ENCODE results near the gene GJB6. TPM values are rescaled to one million over a fixed set of nuclear protein-coding genes. Genes with fewer than 3 reads are reported as not detected.

The GJB6 gene
- total RNA-seq, 1 experiment from 2014 or later: not detected

- ChIA-PET CTCF (no interaction called here), POLR2A (ENCODE audit: unreplicated experiment) (no interaction called here)
- intact Hi-C loops (cut with micrococcal nuclease; ENCODE audit: unreplicated experiment): no loop called here
These were observed 25.9 kb downstream of the GJB6 start for GRCh38 chr13:20206065-20206697.

GRCh38 chr13:20198781-20199180, 33.3 kb downstream of the GJB6 start:
- H3K36me3 ChIP-seq (ENCODE audit: low read depth): no peaks in the 10 kb centered on the region
- H3K4me1 ChIP-seq (replicated peaks; ENCODE audit: insufficient read depth): no peaks in the 10 kb centered on the region
- H4K20me1 ChIP-seq (ENCODE audit: insufficient read depth): no peaks in the 10 kb centered on the region
- POLR2A ChIA-PET (ENCODE audit: unreplicated experiment): interaction anchor here (0.6 kb wide), 1 partner anchor 292 kb away, joined by 5 read pairs; no protein-coding TSS in a partner anchor
- H3K27me3 ChIP-seq (ENCODE audit: insufficient read depth, low read depth): no peaks in the 10 kb centered on the region
- TF ChIP-seq EZH2 (IDR thresholded peaks at IDR 0.05; ENCODE audit: low read depth): no peak
- TF ChIP-seq, protein P1, sequence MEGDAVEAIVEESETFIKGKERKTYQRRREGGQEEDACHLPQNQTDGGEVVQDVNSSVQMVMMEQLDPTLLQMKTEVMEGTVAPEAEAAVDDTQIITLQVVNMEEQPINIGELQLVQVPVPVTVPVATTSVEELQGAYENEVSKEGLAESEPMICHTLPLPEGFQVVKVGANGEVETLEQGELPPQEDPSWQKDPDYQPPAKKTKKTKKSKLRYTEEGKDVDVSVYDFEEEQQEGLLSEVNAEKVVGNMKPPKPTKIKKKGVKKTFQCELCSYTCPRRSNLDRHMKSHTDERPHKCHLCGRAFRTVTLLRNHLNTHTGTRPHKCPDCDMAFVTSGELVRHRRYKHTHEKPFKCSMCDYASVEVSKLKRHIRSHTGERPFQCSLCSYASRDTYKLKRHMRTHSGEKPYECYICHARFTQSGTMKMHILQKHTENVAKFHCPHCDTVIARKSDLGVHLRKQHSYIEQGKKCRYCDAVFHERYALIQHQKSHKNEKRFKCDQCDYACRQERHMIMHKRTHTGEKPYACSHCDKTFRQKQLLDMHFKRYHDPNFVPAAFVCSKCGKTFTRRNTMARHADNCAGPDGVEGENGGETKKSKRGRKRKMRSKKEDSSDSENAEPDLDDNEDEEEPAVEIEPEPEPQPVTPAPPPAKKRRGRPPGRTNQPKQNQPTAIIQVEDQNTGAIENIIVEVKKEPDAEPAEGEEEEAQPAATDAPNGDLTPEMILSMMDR (conservative IDR thresholded peaks at IDR 0.05): no peak
- BruUV-seq (replicated peaks): no TSS peak
- H3K9me2 ChIP-seq (ENCODE audit: insufficient read depth): no peaks in the 10 kb centered on the region
- H3K27ac ChIP-seq: no peak overlapping the region
- 0 out of 2 replicates have a peak, but pooled peaks cover 7% of the 10 kb centered on the region for H3F3A ChIP-seq (ENCODE audit: insufficient read depth, low read depth)
- CTCF ChIA-PET: no interaction called here
- H3K4me2 ChIP-seq: no peak overlapping the region
- no peak overlapping the region for H2AFZ ChIP-seq
- no peak overlapping the region for H3K4me3 ChIP-seq
- no peak for DNase-seq
- no peaks in the 10 kb centered on the region for H3K79me2 ChIP-seq (ENCODE audit: low read depth)
- intact Hi-C loops (cut with micrococcal nuclease; ENCODE audit: unreplicated experiment): loop anchor here (10.0 kb wide), 1 partner anchor 726 kb away; no protein-coding TSS in a partner anchor
- H3K9me3 ChIP-seq (ENCODE audit: insufficient read depth, low read depth): 0 out of 2 replicates have a peak, but pooled peaks cover 7% of the 10 kb centered on the region

More at GRCh38 chr13:20206065-20206697, 25.9 kb downstream of the GJB6 start:
- H3K27ac ChIP-seq: no peak overlapping the region
- no peaks in the 10 kb centered on the region for H3K9me2 ChIP-seq (ENCODE audit: insufficient read depth)
- no peaks in the 10 kb centered on the region for H3K79me2 ChIP-seq (ENCODE audit: low read depth)
- DNase-seq: no peak
- no peaks in the 10 kb centered on the region for H3K27me3 ChIP-seq (ENCODE audit: insufficient read depth, low read depth)
- TF ChIP-seq EZH2 (IDR thresholded peaks at IDR 0.05; ENCODE audit: low read depth): no peak
- TF ChIP-seq, protein P1 (conservative IDR thresholded peaks at IDR 0.05): no peak
- no peak overlapping the region for H2AFZ ChIP-seq
- no TSS peak for BruUV-seq (replicated peaks)
- no peaks in the 10 kb centered on the region for H3K9me3 ChIP-seq (ENCODE audit: insufficient read depth, low read depth)
- H4K20me1 ChIP-seq (ENCODE audit: insufficient read depth): no peaks in the 10 kb centered on the region
- H3F3A ChIP-seq (ENCODE audit: insufficient read depth, low read depth): no peaks in the 10 kb centered on the region
- H3K36me3 ChIP-seq (ENCODE audit: low read depth): no peaks in the 10 kb centered on the region
- H3K4me3 ChIP-seq: no peak overlapping the region
- H3K4me2 ChIP-seq: no peak overlapping the region
- H3K4me1 ChIP-seq (replicated peaks; ENCODE audit: insufficient read depth): no peaks in the 10 kb centered on the region

DNA sequence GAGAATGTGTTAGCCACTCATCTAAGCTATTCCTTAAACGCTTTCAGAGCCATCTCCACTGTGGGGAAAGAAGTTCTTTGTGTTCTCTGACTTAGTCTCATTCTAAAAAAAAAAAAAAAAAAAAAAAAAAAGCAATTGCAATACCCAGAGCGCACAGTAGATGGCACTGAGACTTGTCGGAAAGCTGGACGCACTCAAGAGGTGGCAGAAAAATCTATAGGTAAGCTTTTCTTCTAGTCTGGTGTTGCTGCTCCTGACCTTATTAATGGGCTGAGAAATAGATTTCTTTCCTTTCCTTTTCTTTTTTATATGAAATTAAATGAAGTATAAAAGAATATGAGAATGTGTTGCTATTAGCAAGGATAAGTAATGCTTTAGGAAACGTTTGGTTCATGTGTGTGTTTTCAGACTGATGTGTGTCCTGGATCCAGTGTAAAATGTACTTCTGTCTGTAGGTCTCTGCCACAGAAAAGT, 34.7 kb downstream of the GJB6 start:
- intact Hi-C loops (cut with micrococcal nuclease; ENCODE audit: unreplicated experiment): loop anchor here (1.0 to 10.0 kb wide), 3 partner anchors 174 to 727 kb away; no protein-coding TSS in a partner anchor
- Histone ChIP-seq H3K27ac (no peak overlapping the region), H3K4me2 (no peak overlapping the region)

More for the DNA sequence above, 34.7 kb downstream of the GJB6 start:
- Histone ChIP-seq H3K9me2 (ENCODE audit: insufficient read depth) (no peaks in the 10 kb centered on the region), H3K9me3 (ENCODE audit: insufficient read depth, low read depth) (0 out of 2 replicates have a peak, but pooled peaks cover 7% of the 10 kb centered on the region), H4K20me1 (ENCODE audit: insufficient read depth) (no peaks in the 10 kb centered on the region), H3K27me3 (ENCODE audit: insufficient read depth, low read depth) (no peaks in the 10 kb centered on the region), H3F3A (ENCODE audit: insufficient read depth, low read depth) (peaks cover 11% of the 10 kb centered on the region; the same call in 1 of the 2 replicates), H3K36me3 (ENCODE audit: low read depth) (no peaks in the 10 kb centered on the region), H3K4me1 (replicated peaks; ENCODE audit: insufficient read depth) (no peaks in the 10 kb centered on the region), H3K4me3 (no peak overlapping the region), H2AFZ (no peak overlapping the region), H3K79me2 (ENCODE audit: low read depth) (no peaks in the 10 kb centered on the region)
- CTCF ChIA-PET: interaction anchor here (0.5 to 1.3 kb wide), 7 partner anchors 83 to 634 kb away, joined by 3 to 26 read pairs (median 5); no protein-coding TSS in a partner anchor
- BruUV-seq (replicated peaks): no TSS peak
- TF ChIP-seq, protein P1 (conservative IDR thresholded peaks at IDR 0.05): peak; percentile 85
- TF ChIP-seq EZH2 (IDR thresholded peaks at IDR 0.05; ENCODE audit: low read depth): no peak
- DNase-seq: peak in 1 of 2 experiments; percentile 65
- POLR2A ChIA-PET (ENCODE audit: unreplicated experiment): no interaction called here

Measured in PC-9 (cell line).